Activated naive CD8-positive, alpha-beta T cell treated with anti-CD3 and anti-CD28 coated beads for 36 hours (primary cell): ENCODE results near the gene APCS. TPM values are rescaled to one million over a fixed set of nuclear protein-coding genes. Genes with fewer than 3 reads are reported as not detected.

Experiments used
- DNase-seq: peaks from one replicate; pipeline ENCODE4 v3.0.0; 2021
- H3K27ac Mint-ChIP-seq: one replicate; pipeline ENCODE4 v1.8.0; 2022; ENCODE audit warnings: mild to moderate bottlenecking, moderate library complexity, mixed read lengths
- H3K27me3 Mint-ChIP-seq: one replicate; pipeline ENCODE4 v1.8.0; 2022; ENCODE audit warnings: mild to moderate bottlenecking, mixed read lengths
- H3K36me3 Mint-ChIP-seq: one replicate; pipeline ENCODE4 v1.8.0; 2021; ENCODE audit warnings: mild to moderate bottlenecking, mixed read lengths
- H3K4me1 Mint-ChIP-seq: one replicate; pipeline ENCODE4 v1.8.0; 2021; ENCODE audit warnings: mixed read lengths
- H3K4me3 Mint-ChIP-seq: one replicate; pipeline ENCODE4 v1.8.0; 2022; ENCODE audit warnings: mild to moderate bottlenecking, moderate library complexity, mixed read lengths
- H3K9me3 Mint-ChIP-seq: one replicate; pipeline ENCODE4 v1.8.0; 2022; ENCODE audit warnings: mixed read lengths
- total RNA-seq, 2 experiments: library from RNA; stranded (reverse); gene quantifications; one replicate each; pipeline ENCODE4 v1.2.3, GENCODE V29; 2021

APCS gene
- total RNA-seq, 2 experiments from 2014 or later: not detected

DNA sequence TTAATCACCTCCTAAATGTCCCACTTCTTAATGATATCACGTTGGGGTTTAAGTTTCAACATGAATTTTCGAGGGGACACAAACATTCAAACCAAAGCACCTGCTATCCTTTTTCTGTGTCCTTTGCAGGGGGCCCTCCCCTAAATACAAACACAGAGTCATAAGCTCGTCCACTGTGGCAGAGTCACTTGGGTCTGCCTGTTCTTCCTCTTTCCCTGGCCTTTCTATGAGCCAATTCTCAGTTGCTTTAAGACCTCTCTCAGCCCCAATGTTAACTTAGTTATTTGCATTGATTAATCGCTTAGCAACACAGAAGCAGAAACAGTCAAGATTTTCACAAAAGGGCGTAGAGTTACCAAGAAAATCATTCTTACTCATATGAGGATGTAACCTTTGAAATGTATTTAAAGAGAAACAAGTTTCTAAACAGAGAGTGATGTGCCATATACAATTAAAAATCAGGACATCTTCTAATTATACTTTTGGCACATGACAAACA lies 14.9 kb downstream of the APCS start:
- no peak overlapping the region for H3K27ac Mint-ChIP-seq
- H3K9me3 Mint-ChIP-seq: no peaks in the 10 kb centered on the region
- no peak overlapping the region for H3K4me3 Mint-ChIP-seq
- H3K27me3 Mint-ChIP-seq: peaks cover 42% of the 10 kb centered on the region
- no peak for DNase-seq
- H3K4me1 Mint-ChIP-seq: no peaks in the 10 kb centered on the region
- no peaks in the 10 kb centered on the region for H3K36me3 Mint-ChIP-seq

DNA sequence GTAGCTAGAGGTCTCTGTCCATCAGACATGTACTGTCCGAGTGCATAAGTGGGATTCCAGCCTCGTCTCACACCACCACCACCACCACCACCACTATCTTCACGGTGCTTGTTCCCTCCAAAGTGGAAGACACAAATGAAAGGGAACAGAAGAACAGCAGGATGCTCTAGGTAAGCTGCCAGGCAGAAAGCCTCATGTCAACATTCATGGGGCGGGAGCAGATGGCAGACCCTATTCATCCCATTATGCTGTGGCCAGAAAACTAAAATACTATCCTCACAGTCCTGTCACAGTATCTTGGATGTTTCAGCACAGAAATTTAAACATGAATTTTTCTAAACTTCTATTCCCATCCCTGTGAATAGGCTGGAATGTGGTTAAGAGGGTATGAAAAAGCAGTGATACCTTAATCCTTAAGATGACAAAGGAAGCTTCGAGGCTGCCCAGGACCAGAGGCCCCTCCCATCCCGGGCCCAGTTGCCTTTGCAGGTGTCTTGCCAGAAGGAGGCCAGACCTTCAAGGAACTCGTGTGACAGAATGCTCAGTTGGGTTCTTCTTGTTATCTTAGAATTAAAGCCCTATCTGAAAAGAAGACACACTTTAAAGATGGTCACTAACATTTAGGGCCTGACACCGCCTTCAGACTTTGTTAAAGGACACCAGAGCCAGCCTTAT lies 24.7 kb downstream of the APCS start:
- Mint-ChIP-seq H3K4me1 (no peaks in the 10 kb centered on the region), H3K36me3 (no peaks in the 10 kb centered on the region), H3K4me3 (no peak overlapping the region), H3K27ac (no peak overlapping the region), H3K27me3 (peaks cover 12% of the 10 kb centered on the region), H3K9me3 (no peaks in the 10 kb centered on the region)
- no peak for DNase-seq

DNA sequence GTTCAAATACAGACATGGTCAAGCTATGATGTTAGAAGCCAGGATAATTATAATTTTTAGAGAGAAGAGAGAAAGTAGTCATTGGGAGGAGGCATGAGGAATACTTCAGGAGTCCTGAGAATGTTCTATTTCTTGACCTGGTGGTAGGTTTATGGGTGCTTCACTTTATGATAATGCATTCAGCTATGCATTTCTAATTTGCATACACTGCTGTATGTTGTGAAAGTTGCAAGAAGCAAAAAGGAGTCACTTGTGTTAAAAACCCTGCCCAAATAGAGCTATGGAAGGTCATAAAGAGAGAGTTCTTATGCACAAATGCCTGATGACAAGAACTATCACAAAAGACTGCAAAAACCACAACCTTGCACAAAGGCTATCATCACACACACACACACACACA lies 45.3 kb downstream of the APCS start:
- Mint-ChIP-seq H3K36me3 (no peaks in the 10 kb centered on the region), H3K4me1 (no peaks in the 10 kb centered on the region), H3K27ac (no peak overlapping the region), H3K4me3 (no peak overlapping the region), H3K27me3 (peaks cover 18% of the 10 kb centered on the region), H3K9me3 (peaks cover 3% of the 10 kb centered on the region)
- no peak for DNase-seq

Other genes with a start within 250 kb of the APCS start
- not detected for gene OR10J4, start 155.6 kb upstream of the APCS start, total RNA-seq
- gene OR10J1, start 148.1 kb upstream of the APCS start, total RNA-seq: not detected
- not detected for gene OR10J5, start 51.8 kb upstream of the APCS start, total RNA-seq
- not detected for gene CRP, start 126.8 kb downstream of the APCS start, total RNA-seq
- 10 to 100 TPM; 33.5 to 36.0 TPM for gene DUSP23, start 193.1 kb downstream of the APCS start, total RNA-seq
- not detected for gene FCRL6, start 214.5 kb downstream of the APCS start, total RNA-seq
- 1 to 10 TPM; 1.3 to 2.1 TPM for gene SLAMF8, start 239.0 kb downstream of the APCS start, total RNA-seq